ENCODE measurements around the gene MRPL10. TPM values are rescaled to one million over a fixed set of nuclear protein-coding genes. Genes with fewer than 3 reads are reported as not detected.

Gene MRPL10
- total and polyA plus RNA-seq, 2 experiments from 2014 or later = 70.0 to 87.1 TPM

DNA sequence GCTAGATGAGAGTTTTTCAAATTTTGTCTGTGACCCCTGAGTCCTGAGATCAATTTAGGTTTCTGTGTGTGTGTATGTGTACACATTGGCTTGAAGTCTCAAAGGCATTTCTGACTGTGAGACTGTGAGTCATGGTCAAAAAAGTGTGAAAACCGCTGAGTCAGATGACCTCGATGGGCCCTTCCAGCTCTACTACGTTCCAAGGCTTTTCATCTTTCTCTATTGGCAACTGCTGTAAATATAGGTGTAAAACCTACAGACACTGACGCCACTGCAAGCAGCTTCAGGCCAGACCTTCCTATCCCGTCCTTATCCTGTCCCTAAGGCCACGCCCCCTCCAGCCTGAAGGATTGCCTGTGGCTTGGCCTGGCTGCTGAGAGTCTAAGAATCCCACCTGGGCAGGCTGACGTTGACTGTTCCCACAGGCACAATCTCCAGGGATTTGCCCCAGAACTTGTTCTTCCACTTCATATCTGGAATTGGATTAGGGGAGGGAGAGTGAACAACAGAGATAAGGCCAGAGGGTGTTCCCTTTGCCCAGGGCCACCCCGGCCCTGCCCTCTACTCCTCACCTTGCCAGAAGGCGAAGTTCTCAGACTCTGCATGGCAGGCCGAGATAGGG, 21.0 kb downstream of the MRPL10 start:
- Histone ChIP-seq H3K27ac (no peak overlapping the region), H3K27me3 (no peaks in the 10 kb centered on the region), H3K4me3 (no peak overlapping the region), H3K9me3 (ENCODE audit: low read depth) (no peaks in the 10 kb centered on the region), H3K4me1 (ENCODE audit: low read depth) (peaks cover 7% of the 10 kb centered on the region), H3K36me3 (no peaks in the 10 kb centered on the region)
- TF ChIP-seq, protein P1, sequence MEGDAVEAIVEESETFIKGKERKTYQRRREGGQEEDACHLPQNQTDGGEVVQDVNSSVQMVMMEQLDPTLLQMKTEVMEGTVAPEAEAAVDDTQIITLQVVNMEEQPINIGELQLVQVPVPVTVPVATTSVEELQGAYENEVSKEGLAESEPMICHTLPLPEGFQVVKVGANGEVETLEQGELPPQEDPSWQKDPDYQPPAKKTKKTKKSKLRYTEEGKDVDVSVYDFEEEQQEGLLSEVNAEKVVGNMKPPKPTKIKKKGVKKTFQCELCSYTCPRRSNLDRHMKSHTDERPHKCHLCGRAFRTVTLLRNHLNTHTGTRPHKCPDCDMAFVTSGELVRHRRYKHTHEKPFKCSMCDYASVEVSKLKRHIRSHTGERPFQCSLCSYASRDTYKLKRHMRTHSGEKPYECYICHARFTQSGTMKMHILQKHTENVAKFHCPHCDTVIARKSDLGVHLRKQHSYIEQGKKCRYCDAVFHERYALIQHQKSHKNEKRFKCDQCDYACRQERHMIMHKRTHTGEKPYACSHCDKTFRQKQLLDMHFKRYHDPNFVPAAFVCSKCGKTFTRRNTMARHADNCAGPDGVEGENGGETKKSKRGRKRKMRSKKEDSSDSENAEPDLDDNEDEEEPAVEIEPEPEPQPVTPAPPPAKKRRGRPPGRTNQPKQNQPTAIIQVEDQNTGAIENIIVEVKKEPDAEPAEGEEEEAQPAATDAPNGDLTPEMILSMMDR (IDR thresholded peaks at IDR 0.05; ENCODE audit: low read depth, low read length) = no peak
- peak; percentile 28 to 87 for DNase-seq (ENCODE audit: low read depth in 1 of 2, low spot score in 1 of 2)

DNA sequence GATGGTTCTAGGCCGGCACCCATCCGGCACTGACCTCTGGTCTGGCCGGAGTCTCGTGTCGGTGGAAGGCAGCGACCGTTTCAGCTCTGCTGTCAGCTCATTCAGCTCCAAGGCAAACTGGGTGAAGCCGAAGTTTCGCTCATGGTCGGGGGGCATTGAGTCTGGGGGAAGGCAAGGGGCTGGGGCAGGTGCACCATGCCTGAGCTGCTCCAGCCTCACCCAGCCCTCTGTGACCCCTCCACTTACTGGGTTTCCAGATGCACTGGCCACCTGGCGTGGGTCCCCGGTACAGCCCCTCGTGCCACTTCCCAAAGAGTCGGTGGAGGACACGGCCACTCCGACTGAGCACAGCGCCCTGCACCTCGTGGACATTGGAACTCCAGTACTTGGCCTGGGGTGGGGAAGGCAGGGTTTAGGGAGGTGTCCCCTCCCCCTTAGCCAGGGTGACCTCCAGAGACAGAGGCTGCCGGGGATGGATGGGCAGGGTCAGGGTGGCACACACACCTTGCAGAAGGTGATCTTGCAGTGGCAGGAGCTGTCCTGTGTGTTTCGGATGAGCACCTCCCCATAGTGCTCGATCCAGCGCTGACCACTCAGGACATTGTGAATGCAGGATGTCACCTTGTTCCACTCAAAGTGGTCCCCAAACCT, 22.4 kb downstream of the MRPL10 start:
- no peaks in the 10 kb centered on the region for H3K9me3 ChIP-seq (ENCODE audit: low read depth)
- no peaks in the 10 kb centered on the region for H3K27me3 ChIP-seq
- DNase-seq (ENCODE audit: low read depth in 1 of 2, low spot score in 1 of 2) = no peak
- H3K27ac ChIP-seq = no peak overlapping the region
- peaks cover 16% of the 10 kb centered on the region for H3K4me1 ChIP-seq (ENCODE audit: low read depth)
- no peaks in the 10 kb centered on the region for H3K36me3 ChIP-seq
- no peak overlapping the region for H3K4me3 ChIP-seq
- TF ChIP-seq, protein P1 (IDR thresholded peaks at IDR 0.05; ENCODE audit: low read depth, low read length) = no peak

DNA sequence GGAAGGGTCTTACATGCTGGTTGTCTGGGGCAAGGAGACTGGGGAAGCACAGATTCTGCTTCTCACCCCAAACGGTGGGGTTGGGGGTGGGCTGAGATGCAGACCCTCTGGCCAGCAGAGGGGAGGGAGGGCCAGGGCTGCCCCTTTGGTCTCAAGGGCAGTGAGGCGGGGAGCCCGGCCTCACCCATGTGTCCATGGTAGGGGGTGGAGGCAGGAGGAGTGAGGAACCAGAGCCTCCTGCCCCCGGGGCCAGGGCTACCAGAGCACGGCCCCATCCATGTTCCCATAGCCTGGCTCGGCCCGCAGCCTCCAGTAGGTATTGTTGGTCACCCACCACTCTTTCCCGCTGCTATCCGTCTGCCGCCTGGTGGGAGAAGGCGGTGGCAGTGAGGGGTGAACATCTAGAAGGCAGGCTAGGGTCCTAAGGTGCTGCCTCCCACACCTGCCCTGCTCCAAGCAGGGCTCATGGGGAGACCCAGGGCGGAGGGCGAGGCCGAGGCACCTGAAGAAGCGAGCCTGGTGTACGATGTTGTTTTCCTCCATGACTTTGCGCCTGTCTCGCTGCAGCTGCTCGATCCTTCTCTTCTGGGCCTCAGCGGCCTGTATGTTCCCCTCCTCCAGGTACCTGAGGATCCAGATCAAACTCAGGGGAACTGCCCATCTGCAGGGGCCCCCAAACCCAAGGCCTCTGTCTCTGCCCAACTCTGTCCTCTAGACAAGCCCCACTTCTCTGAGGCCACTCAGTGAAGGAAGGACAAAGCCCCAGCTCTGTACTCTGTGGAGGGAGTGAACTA, 23.1 kb downstream of the MRPL10 start:
- DNase-seq (ENCODE audit: low read depth in 1 of 2, low spot score in 1 of 2) = no peak
- H3K9me3 ChIP-seq (ENCODE audit: low read depth) = no peaks in the 10 kb centered on the region
- TF ChIP-seq, protein P1 (IDR thresholded peaks at IDR 0.05; ENCODE audit: low read depth, low read length) = no peak
- H3K27ac ChIP-seq = no peak overlapping the region
- peaks cover 16% of the 10 kb centered on the region for H3K4me1 ChIP-seq (ENCODE audit: low read depth)
- no peaks in the 10 kb centered on the region for H3K36me3 ChIP-seq
- H3K27me3 ChIP-seq = no peaks in the 10 kb centered on the region
- H3K4me3 ChIP-seq = no peak overlapping the region

DNA sequence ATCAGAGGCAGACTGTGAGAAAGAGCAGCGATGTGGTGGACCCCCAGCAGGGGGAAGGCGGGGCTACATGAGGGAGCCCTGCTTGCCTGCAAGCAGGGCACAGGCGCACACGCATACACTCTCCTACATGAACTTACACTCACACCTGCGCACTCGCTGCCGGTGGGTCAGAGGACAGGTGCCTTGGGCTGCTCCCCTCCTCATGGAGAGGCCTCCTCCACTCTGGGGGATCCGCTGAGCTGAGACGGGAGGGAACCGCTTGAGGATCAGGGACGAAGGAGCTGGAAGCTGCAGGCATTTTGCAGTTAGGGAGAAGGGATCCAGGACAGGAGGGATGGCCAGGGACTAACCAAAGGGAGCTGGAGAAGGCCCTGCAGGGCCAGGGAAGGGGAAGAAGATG, 23.9 kb downstream of the MRPL10 start:
- Histone ChIP-seq H3K27me3 (no peaks in the 10 kb centered on the region), H3K36me3 (no peaks in the 10 kb centered on the region), H3K4me3 (no peak overlapping the region), H3K9me3 (ENCODE audit: low read depth) (no peaks in the 10 kb centered on the region), H3K4me1 (ENCODE audit: low read depth) (peaks cover 16% of the 10 kb centered on the region), H3K27ac (no peak overlapping the region)
- no peak for DNase-seq (ENCODE audit: low read depth in 1 of 2, low spot score in 1 of 2)
- TF ChIP-seq, protein P1 (IDR thresholded peaks at IDR 0.05; ENCODE audit: low read depth, low read length) = no peak

DNA sequence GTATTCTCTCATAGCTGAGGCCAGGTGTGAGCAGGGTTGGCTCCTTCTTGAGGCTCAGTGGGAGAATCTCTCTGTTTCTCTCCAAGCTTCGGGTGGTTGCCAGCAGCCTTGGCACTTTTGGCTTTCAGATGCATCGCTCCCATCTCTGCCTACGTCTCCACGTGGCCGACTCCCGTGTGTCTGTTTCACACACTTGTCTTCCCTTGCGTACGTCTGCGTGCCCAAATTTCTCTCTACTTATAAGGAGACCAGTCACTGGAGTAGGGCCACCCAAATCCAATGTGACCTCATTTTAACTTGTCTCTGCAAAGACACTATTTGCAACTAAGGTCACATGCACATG, 24.5 kb downstream of the MRPL10 start:
- TF ChIP-seq, protein P1 (IDR thresholded peaks at IDR 0.05; ENCODE audit: low read depth, low read length) = no peak
- no peaks in the 10 kb centered on the region for H3K36me3 ChIP-seq
- no peak for DNase-seq (ENCODE audit: low read depth in 1 of 2, low spot score in 1 of 2)
- peaks cover 16% of the 10 kb centered on the region for H3K4me1 ChIP-seq (ENCODE audit: low read depth)
- no peak overlapping the region for H3K27ac ChIP-seq
- no peaks in the 10 kb centered on the region for H3K27me3 ChIP-seq
- H3K9me3 ChIP-seq (ENCODE audit: low read depth) = no peaks in the 10 kb centered on the region
- no peak overlapping the region for H3K4me3 ChIP-seq

Measured in cardiac muscle cell (in vitro differentiated cells and primary cell).